ENCODE results near the gene GPC6.

GPC6 gene

DNA sequence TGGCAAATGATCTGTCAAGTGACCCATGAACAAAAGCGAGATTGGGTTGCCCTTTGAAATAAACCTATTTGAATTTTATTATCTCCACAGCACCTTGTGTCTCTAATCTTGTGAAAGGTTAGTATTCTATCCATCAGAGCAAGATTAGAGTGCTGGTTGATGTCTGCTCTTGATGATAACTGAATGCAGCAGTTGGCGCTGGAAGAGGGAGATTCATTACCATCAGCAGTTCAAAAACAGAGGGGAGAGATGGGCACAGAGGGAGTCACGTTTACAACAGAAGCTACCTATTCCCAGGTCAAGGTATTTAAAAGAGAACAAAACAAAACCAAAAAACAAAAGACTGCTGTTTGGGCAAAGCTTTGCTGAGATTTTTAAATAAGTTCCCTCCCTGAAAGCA is 588.1 kb downstream of the GPC6 start:
- H3K36me3 ChIP-seq (ENCODE audit: control insufficient read depth in 1 of 2, insufficient read depth in 2 of 2, low read length in 2 of 2): no peaks in the 10 kb centered on the region
- no peak overlapping the region for H3K4me3 ChIP-seq (ENCODE audit: low read depth in 1 of 2, low read length in 2 of 2)

DNA sequence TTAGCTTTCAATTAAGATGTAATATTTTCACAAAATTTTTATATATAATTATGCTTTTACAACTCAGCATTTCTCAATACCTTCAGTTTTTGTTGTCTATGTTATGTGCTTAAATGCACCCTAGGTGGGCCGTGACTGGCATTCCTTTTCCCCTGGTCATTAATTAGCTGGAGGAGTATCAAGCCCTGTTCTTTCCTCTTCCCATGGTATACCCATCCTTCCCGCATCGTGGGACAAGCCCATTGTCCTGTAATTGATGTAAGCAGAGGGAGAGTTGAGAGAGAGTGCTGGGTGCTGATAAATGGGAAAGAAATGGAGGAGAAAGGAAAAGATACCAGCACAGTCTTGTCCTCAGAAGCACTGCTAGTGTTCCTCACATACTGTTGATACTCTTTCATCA is 591.7 kb downstream of the GPC6 start:
- Histone ChIP-seq H3K9ac (ENCODE audit: low read depth in 1 of 2, low read length in 2 of 2) (no peak overlapping the region), H3K4me3 (ENCODE audit: low read depth in 1 of 2, low read length in 2 of 2) (no peak overlapping the region), H3K27me3 (ENCODE audit: control insufficient read depth in 1 of 2, insufficient read depth in 2 of 2, low read length in 2 of 2) (no peaks in the 10 kb centered on the region), H3K36me3 (ENCODE audit: control insufficient read depth in 1 of 2, insufficient read depth in 2 of 2, low read length in 2 of 2) (no peaks in the 10 kb centered on the region), H3K27ac (ENCODE audit: low read depth, low read length) (no peak overlapping the region), H3K4me1 (ENCODE audit: control insufficient read depth in 1 of 2, insufficient read depth in 2 of 2, low read length in 2 of 2) (no peaks in the 10 kb centered on the region), H3K9me3 (ENCODE audit: control insufficient read depth in 1 of 2, low read length in 2 of 2) (no peaks in the 10 kb centered on the region)

More for the DNA sequence above, 588.1 kb downstream of the GPC6 start:
- H3K27me3 ChIP-seq (ENCODE audit: control insufficient read depth in 1 of 2, insufficient read depth in 2 of 2, low read length in 2 of 2): no peaks in the 10 kb centered on the region
- no peaks in the 10 kb centered on the region for H3K9me3 ChIP-seq (ENCODE audit: control insufficient read depth in 1 of 2, low read length in 2 of 2)
- no peak overlapping the region for H3K9ac ChIP-seq (ENCODE audit: low read depth in 1 of 2, low read length in 2 of 2)
- H3K27ac ChIP-seq (ENCODE audit: low read depth, low read length): no peak overlapping the region
- no peaks in the 10 kb centered on the region for H3K4me1 ChIP-seq (ENCODE audit: control insufficient read depth in 1 of 2, insufficient read depth in 2 of 2, low read length in 2 of 2)

DNA sequence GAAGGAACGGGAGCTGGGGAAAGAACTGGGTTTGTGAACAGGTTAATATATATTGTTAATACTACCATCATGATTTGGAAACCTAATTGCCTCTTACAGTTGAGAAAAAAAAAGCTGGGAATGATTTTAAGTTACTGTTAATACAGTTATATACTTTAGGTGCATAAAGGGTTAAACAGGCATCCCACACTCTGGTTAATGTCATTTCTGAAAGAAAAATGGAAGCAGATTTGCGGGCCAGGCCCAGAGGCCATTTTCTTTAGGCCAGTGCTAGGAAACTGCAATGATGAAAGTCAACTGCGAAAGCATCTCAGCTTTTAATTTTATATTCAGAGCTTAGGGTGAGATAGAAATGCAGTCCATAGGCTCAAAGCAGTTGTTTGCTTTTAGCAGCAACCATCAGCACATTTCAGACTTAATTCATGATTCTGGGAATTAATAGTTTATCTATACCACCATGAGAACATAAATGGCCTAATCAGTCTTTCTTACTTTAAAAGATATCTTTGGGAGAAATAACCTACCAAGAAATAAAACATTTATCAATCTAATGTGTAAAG is 592.8 kb downstream of the GPC6 start:
- Histone ChIP-seq H3K4me3 (ENCODE audit: low read depth in 1 of 2, low read length in 2 of 2) (no peak overlapping the region), H3K9me3 (ENCODE audit: control insufficient read depth in 1 of 2, low read length in 2 of 2) (no peaks in the 10 kb centered on the region), H3K27me3 (ENCODE audit: control insufficient read depth in 1 of 2, insufficient read depth in 2 of 2, low read length in 2 of 2) (no peaks in the 10 kb centered on the region), H3K27ac (ENCODE audit: low read depth, low read length) (no peak overlapping the region), H3K4me1 (ENCODE audit: control insufficient read depth in 1 of 2, insufficient read depth in 2 of 2, low read length in 2 of 2) (no peaks in the 10 kb centered on the region), H3K36me3 (ENCODE audit: control insufficient read depth in 1 of 2, insufficient read depth in 2 of 2, low read length in 2 of 2) (no peaks in the 10 kb centered on the region), H3K9ac (ENCODE audit: low read depth in 1 of 2, low read length in 2 of 2) (no peak overlapping the region)

DNA sequence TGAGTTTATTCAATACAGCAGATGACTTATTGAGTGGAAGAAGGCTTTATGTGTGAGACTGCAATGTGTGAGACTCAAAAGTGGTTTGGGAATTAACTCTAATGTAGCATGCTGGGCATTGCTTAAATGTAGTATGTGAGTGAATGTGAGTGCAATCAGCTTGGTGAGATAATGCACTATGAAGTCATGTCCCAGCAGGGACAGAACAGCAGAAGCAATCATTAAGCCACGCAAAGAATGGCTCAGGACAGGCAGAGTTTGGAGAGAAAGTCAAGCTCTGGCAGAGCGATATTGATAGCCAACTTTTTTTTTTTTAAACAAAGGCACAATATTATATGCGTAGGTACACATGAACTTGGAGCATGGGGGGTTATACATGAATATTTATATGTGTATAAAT is 597.7 kb downstream of the GPC6 start:
- Histone ChIP-seq H3K4me1 (ENCODE audit: control insufficient read depth in 1 of 2, insufficient read depth in 2 of 2, low read length in 2 of 2) (no peaks in the 10 kb centered on the region), H3K36me3 (ENCODE audit: control insufficient read depth in 1 of 2, insufficient read depth in 2 of 2, low read length in 2 of 2) (no peaks in the 10 kb centered on the region), H3K27ac (ENCODE audit: low read depth, low read length) (no peak overlapping the region), H3K27me3 (ENCODE audit: control insufficient read depth in 1 of 2, insufficient read depth in 2 of 2, low read length in 2 of 2) (no peaks in the 10 kb centered on the region), H3K9me3 (ENCODE audit: control insufficient read depth in 1 of 2, low read length in 2 of 2) (no peaks in the 10 kb centered on the region), H3K4me3 (ENCODE audit: low read depth in 1 of 2, low read length in 2 of 2) (no peak overlapping the region), H3K9ac (ENCODE audit: low read depth in 1 of 2, low read length in 2 of 2) (no peak overlapping the region)

DNA sequence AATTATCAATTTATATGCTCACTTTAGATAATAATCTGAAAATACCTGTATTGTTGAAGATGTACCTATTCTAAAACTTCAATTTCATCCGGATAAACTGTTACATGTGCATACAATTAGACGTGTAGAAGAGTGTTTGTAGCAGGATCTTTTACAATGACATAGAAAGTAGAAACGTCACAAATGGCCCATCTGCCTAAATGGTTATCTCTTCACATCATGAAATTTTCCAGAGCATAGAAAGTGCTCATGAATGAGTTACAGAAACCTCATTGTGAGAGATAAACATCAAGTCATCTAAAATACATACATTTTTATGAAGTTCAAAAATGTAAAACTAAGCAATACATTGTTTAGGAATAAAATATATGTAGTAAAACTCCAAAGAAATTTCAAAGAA is 607.4 kb downstream of the GPC6 start:
- H3K4me3 ChIP-seq (ENCODE audit: low read depth in 1 of 2, low read length in 2 of 2): no peak overlapping the region
- no peak overlapping the region for H3K27ac ChIP-seq (ENCODE audit: low read depth, low read length)

DNA sequence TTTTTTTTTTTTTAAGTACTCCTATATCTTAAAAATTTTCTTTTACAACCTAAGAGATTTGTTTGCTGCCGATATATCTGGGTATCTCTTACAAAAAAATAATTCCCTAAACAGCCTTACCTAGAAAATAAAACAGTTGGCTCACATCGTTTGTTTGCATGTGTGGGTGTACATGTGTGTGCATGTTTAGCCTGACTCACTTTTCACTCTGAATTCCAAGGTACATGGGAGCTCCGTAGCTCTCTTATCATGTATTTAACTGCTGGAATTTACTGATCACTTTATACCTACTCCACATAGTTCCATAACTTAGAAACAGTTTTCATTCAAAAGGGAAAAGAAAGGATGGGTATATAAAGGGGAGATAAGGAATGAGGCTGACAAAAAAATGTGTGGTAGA is 616.5 kb downstream of the GPC6 start:
- Histone ChIP-seq H3K36me3 (ENCODE audit: control insufficient read depth in 1 of 2, insufficient read depth in 2 of 2, low read length in 2 of 2) (no peaks in the 10 kb centered on the region), H3K27me3 (ENCODE audit: control insufficient read depth in 1 of 2, insufficient read depth in 2 of 2, low read length in 2 of 2) (no peaks in the 10 kb centered on the region), H3K4me1 (ENCODE audit: control insufficient read depth in 1 of 2, insufficient read depth in 2 of 2, low read length in 2 of 2) (no peaks in the 10 kb centered on the region), H3K9me3 (ENCODE audit: control insufficient read depth in 1 of 2, low read length in 2 of 2) (peaks cover 0 to 3% of the 10 kb centered on the region in 2 donors), H3K4me3 (ENCODE audit: low read depth in 1 of 2, low read length in 2 of 2) (no peak overlapping the region), H3K9ac (ENCODE audit: low read depth in 1 of 2, low read length in 2 of 2) (no peak overlapping the region), H3K27ac (ENCODE audit: low read depth, low read length) (no peak overlapping the region)

More for the DNA sequence above, 607.4 kb downstream of the GPC6 start:
- H3K9me3 ChIP-seq (ENCODE audit: control insufficient read depth in 1 of 2, low read length in 2 of 2): no peaks in the 10 kb centered on the region
- H3K36me3 ChIP-seq (ENCODE audit: control insufficient read depth in 1 of 2, insufficient read depth in 2 of 2, low read length in 2 of 2): no peaks in the 10 kb centered on the region
- H3K9ac ChIP-seq (ENCODE audit: low read depth in 1 of 2, low read length in 2 of 2): no peak overlapping the region
- H3K27me3 ChIP-seq (ENCODE audit: control insufficient read depth in 1 of 2, insufficient read depth in 2 of 2, low read length in 2 of 2): no peaks in the 10 kb centered on the region
- no peaks in the 10 kb centered on the region for H3K4me1 ChIP-seq (ENCODE audit: control insufficient read depth in 1 of 2, insufficient read depth in 2 of 2, low read length in 2 of 2)

DNA sequence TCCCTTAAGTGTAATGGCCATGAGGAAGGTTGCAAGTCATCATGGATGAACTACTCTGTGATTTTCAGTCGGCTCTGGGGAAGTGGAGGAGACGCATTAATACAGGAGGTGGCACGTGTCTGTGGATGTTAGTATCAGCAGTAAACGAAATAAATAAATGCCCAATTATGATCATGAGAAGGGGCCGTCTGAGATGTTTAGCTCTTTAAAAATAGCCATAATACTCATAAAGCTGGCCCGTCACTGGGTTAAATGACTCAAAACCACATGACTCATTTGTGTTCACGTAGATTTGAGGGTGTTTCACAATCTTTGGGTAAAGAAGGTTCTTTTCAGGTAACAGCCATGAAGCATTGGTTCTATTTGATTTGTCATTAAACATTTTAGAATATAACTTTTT is 620.6 kb downstream of the GPC6 start:
- H3K9me3 ChIP-seq (ENCODE audit: control insufficient read depth in 1 of 2, low read length in 2 of 2): peaks cover 0 to 3% of the 10 kb centered on the region in 2 donors
- no peak overlapping the region for H3K9ac ChIP-seq (ENCODE audit: low read depth in 1 of 2, low read length in 2 of 2)
- no peak overlapping the region for H3K27ac ChIP-seq (ENCODE audit: low read depth, low read length)
- H3K4me3 ChIP-seq (ENCODE audit: low read depth in 1 of 2, low read length in 2 of 2): no peak overlapping the region
- no peaks in the 10 kb centered on the region for H3K4me1 ChIP-seq (ENCODE audit: control insufficient read depth in 1 of 2, insufficient read depth in 2 of 2, low read length in 2 of 2)
- H3K36me3 ChIP-seq (ENCODE audit: control insufficient read depth in 1 of 2, insufficient read depth in 2 of 2, low read length in 2 of 2): no peaks in the 10 kb centered on the region
- no peaks in the 10 kb centered on the region for H3K27me3 ChIP-seq (ENCODE audit: control insufficient read depth in 1 of 2, insufficient read depth in 2 of 2, low read length in 2 of 2)

DNA sequence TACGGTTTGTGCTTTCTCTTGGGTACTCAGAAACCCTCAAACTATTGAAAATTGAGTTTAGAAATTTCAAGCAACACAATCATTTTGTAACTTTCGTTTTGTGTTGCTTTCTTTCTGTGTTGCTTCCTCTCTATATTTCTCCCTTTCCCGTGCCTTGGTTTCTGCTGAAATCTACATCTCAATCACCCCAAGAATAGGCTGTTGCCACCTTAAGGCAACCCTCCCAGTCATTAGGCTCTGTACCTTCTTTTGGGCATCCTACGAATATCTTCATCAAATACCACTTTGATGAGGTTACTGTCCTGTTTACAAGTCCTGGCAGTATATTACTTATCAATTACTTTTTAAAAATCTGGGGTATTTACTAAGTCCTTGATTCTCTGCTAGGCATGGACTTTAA is 621.6 kb downstream of the GPC6 start:
- Histone ChIP-seq H3K9me3 (ENCODE audit: control insufficient read depth in 1 of 2, low read length in 2 of 2) (peaks cover 0 to under 1% of the 10 kb centered on the region in 2 donors), H3K9ac (ENCODE audit: low read depth in 1 of 2, low read length in 2 of 2) (no peak overlapping the region), H3K4me1 (ENCODE audit: control insufficient read depth in 1 of 2, insufficient read depth in 2 of 2, low read length in 2 of 2) (no peaks in the 10 kb centered on the region), H3K36me3 (ENCODE audit: control insufficient read depth in 1 of 2, insufficient read depth in 2 of 2, low read length in 2 of 2) (no peaks in the 10 kb centered on the region), H3K4me3 (ENCODE audit: low read depth in 1 of 2, low read length in 2 of 2) (no peak overlapping the region), H3K27me3 (ENCODE audit: control insufficient read depth in 1 of 2, insufficient read depth in 2 of 2, low read length in 2 of 2) (no peaks in the 10 kb centered on the region), H3K27ac (ENCODE audit: low read depth, low read length) (no peak overlapping the region)

DNA sequence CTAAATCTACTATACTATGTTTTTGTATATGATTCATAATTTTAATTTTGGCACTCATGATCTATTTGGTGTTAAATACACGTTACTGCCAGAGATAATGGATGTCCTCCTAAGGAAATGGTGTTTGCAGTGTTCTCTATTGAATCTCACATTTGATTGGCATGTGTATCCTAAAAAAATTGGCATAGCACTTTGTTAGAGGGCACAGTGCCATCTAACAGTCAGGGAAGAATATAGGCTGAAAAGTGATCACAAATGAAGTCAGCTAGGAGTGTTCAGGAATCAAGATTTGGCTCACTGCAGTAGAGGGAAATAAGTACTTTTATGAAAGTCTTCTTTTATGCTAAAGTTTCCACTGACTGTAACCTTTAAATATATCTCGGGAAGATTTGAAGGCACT is 624.6 kb downstream of the GPC6 start:
- H3K27me3 ChIP-seq (ENCODE audit: control insufficient read depth in 1 of 2, insufficient read depth in 2 of 2, low read length in 2 of 2): no peaks in the 10 kb centered on the region
- H3K36me3 ChIP-seq (ENCODE audit: control insufficient read depth in 1 of 2, insufficient read depth in 2 of 2, low read length in 2 of 2): no peaks in the 10 kb centered on the region
- H3K9me3 ChIP-seq (ENCODE audit: control insufficient read depth in 1 of 2, low read length in 2 of 2): no peaks in the 10 kb centered on the region
- no peak overlapping the region for H3K9ac ChIP-seq (ENCODE audit: low read depth in 1 of 2, low read length in 2 of 2)
- no peak overlapping the region for H3K4me3 ChIP-seq (ENCODE audit: low read depth in 1 of 2, low read length in 2 of 2)
- H3K27ac ChIP-seq (ENCODE audit: low read depth, low read length): no peak overlapping the region
- no peaks in the 10 kb centered on the region for H3K4me1 ChIP-seq (ENCODE audit: control insufficient read depth in 1 of 2, insufficient read depth in 2 of 2, low read length in 2 of 2)

DNA sequence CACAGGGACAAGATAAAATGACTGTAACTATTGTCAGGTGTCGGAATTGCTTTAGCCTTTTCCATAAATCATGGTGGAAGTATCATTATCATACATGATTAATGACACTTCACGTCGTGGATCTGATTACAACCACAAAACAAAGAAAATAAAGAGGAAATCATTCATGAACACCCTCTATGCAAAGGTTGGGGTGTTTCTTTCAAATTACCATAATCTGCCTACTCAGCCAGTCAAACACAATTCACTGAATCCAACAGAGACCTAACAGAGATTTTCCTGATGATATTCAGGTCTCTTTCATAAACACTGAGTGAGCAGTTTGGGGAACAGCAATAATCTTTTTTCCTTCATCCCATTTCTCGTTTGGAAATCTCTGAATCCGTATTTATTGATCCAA is 627.3 kb downstream of the GPC6 start:
- Histone ChIP-seq H3K27me3 (ENCODE audit: control insufficient read depth in 1 of 2, insufficient read depth in 2 of 2, low read length in 2 of 2) (no peaks in the 10 kb centered on the region), H3K9me3 (ENCODE audit: control insufficient read depth in 1 of 2, low read length in 2 of 2) (no peaks in the 10 kb centered on the region), H3K27ac (ENCODE audit: low read depth, low read length) (no peak overlapping the region), H3K4me3 (ENCODE audit: low read depth in 1 of 2, low read length in 2 of 2) (no peak overlapping the region), H3K4me1 (ENCODE audit: control insufficient read depth in 1 of 2, insufficient read depth in 2 of 2, low read length in 2 of 2) (no peaks in the 10 kb centered on the region), H3K36me3 (ENCODE audit: control insufficient read depth in 1 of 2, insufficient read depth in 2 of 2, low read length in 2 of 2) (no peaks in the 10 kb centered on the region), H3K9ac (ENCODE audit: low read depth in 1 of 2, low read length in 2 of 2) (no peak overlapping the region)

DNA sequence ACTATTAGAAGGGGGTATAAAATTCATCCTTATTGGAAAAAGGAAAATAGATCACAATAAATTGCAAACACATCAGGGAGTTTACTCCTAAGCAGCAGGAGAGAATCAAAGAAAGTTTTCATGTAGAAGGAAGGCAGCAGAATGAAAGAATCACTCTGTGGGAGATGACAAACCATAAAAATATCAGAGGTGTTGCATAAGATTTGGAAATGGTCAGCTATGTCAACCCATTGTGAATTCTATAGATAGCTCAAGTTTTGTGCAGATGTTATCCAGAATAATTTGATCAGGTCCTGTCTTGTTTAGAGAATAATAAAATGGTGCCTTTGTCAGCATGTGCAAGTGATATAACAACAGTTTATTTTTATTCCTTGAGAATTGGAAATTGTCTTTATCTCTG is 630.5 kb downstream of the GPC6 start:
- H3K27ac ChIP-seq (ENCODE audit: low read depth, low read length): no peak overlapping the region
- H3K36me3 ChIP-seq (ENCODE audit: control insufficient read depth in 1 of 2, insufficient read depth in 2 of 2, low read length in 2 of 2): no peaks in the 10 kb centered on the region
- no peaks in the 10 kb centered on the region for H3K27me3 ChIP-seq (ENCODE audit: control insufficient read depth in 1 of 2, insufficient read depth in 2 of 2, low read length in 2 of 2)
- no peaks in the 10 kb centered on the region for H3K9me3 ChIP-seq (ENCODE audit: control insufficient read depth in 1 of 2, low read length in 2 of 2)
- H3K4me3 ChIP-seq (ENCODE audit: low read depth in 1 of 2, low read length in 2 of 2): no peak overlapping the region
- no peak overlapping the region for H3K9ac ChIP-seq (ENCODE audit: low read depth in 1 of 2, low read length in 2 of 2)
- H3K4me1 ChIP-seq (ENCODE audit: control insufficient read depth in 1 of 2, insufficient read depth in 2 of 2, low read length in 2 of 2): no peaks in the 10 kb centered on the region

Measured in duodenal mucosa (tissue), 2 donors.